H1 (cell line): ENCODE results near the gene OR8B4. TPM values are rescaled to one million over a fixed set of nuclear protein-coding genes. Genes with fewer than 3 reads are reported as not detected.
"Not testable (repeated sequence)": the region's sequence is repeated elsewhere in the genome, so short reads cannot be mapped to it uniquely, and the experiment has no call there.

ENCODE experiments used
- CTCF ChIA-PET: fragments of 300-600 bp; sonication (Branson Sonifier 250); formaldehyde crosslinking; loops from one replicate; lab custom pipeline; 2021; ENCODE audit not compliant: partially characterized antibody; lab: Charles Lee
- POLR2A ChIA-PET: fragments of 300-600 bp; sonication (Branson Sonifier 250); formaldehyde crosslinking; loops from one replicate; lab custom pipeline; 2021; ENCODE audit warnings: inconsistent platforms; ENCODE audit not compliant: partially characterized antibody; lab: Charles Lee
- DNase-seq, 2 experiments: peaks; one replicate each; pipeline versions ENCODE4 v3.0.0 to v3.0.0-alpha.2; 2010 to 2022; ENCODE audit warnings: low spot score in 2 of 2, low read depth in 1 of 2, mixed read lengths in 1 of 2
- FAIRE-seq: peaks from 2 replicates; lab custom pipeline; 2011; peaks lifted over from hg19 to GRCh38; lab: Jason Lieb, UNC
- H2AFZ ChIP-seq: 2 replicates; pipeline ENCODE4 v1.8.1; 2012; ENCODE audit warnings: low read length, inconsistent platforms
- H2AK5ac ChIP-seq: 2 replicates; pipeline ENCODE4 v1.6.1; 2013; ENCODE audit warnings: low read depth, low read length
- H2BK120ac ChIP-seq: replicated peaks from 2 replicates; pipeline ENCODE3; 2013; ENCODE audit warnings: low read depth, low read length, inconsistent platforms
- H2BK12ac ChIP-seq: 2 replicates; pipeline ENCODE4 v1.6.1; 2013; ENCODE audit warnings: low read depth, low read length
- H2BK15ac ChIP-seq: 2 replicates; pipeline ENCODE4 v1.6.1; 2013; ENCODE audit warnings: low read length
- H2BK20ac ChIP-seq: 2 replicates; pipeline ENCODE4 v1.6.1; 2013; ENCODE audit warnings: low read length
- H2BK5ac ChIP-seq: 2 replicates; pipeline ENCODE4 v1.6.1; 2013; ENCODE audit warnings: low read depth, low read length
- H3K14ac ChIP-seq: 2 replicates; pipeline ENCODE4 v1.6.1; 2013; ENCODE audit warnings: inconsistent platforms; ENCODE audit not compliant: insufficient read length
- H3K18ac ChIP-seq: 2 replicates; pipeline ENCODE4 v1.6.1; 2013; ENCODE audit warnings: low read length; ENCODE audit errors: extremely low read depth
- H3K23ac ChIP-seq: 2 replicates; pipeline ENCODE4 v1.6.1; 2013; ENCODE audit warnings: inconsistent platforms; ENCODE audit not compliant: insufficient read length
- H3K23me2 ChIP-seq: 2 replicates; pipeline ENCODE4 v1.6.1; 2013; ENCODE audit warnings: low read depth, low read length
- H3K27ac ChIP-seq: 2 replicates; pipeline ENCODE4 v1.6.1; 2011; ENCODE audit warnings: low read depth, low read length, inconsistent platforms
- H3K27me3 ChIP-seq, 4 experiments: replicated peaks in 1 of 4; 1 replicate in 1 of 4; 2 replicates in 3 of 4; pipeline versions ENCODE4 v1.6.1 to v1.8.1; 2011 to 2013; ENCODE audit warnings: low read length in 3 of 4, mild to moderate bottlenecking in 3 of 4, inconsistent platforms in 2 of 4, mixed read lengths in 2 of 4, moderate library complexity in 1 of 4; ENCODE audit not compliant: control insufficient read depth in 3 of 4, insufficient read depth in 3 of 4; ENCODE audit errors: extremely low read depth in 1 of 4
- H3K36me3 ChIP-seq, 4 experiments: 2 replicates each; pipeline versions ENCODE4 v1.6.1 to v1.8.1; 2011 to 2013; ENCODE audit warnings: mild to moderate bottlenecking in 4 of 4, low read length in 3 of 4, moderate library complexity in 2 of 4, control low read depth in 1 of 4, inconsistent platforms in 1 of 4; ENCODE audit not compliant: insufficient read depth in 4 of 4, control insufficient read depth in 2 of 4
- H3K4ac ChIP-seq: replicated peaks from 2 replicates; pipeline ENCODE3; 2013; ENCODE audit warnings: low read length, low read depth, mixed read lengths, inconsistent platforms; ENCODE audit not compliant: insufficient read length
- H3K4me1 ChIP-seq, 4 experiments: replicated peaks in 1 of 4; 1 replicate in 1 of 4; 2 replicates in 3 of 4; pipeline versions ENCODE4 v1.6.1 to v1.8.1; 2011 to 2013; ENCODE audit warnings: low read length in 3 of 4, inconsistent platforms in 2 of 4, mixed read lengths in 1 of 4; ENCODE audit not compliant: insufficient read depth in 4 of 4, control insufficient read depth in 3 of 4
- H3K4me2 ChIP-seq, 2 experiments: 2 replicates each; pipeline versions ENCODE4 v1.6.1 to v1.8.1; 2011 to 2013; ENCODE audit warnings: low read depth in 2 of 2, low read length in 2 of 2, control low read depth in 1 of 2, inconsistent platforms in 1 of 2, mild to moderate bottlenecking in 1 of 2; ENCODE audit not compliant: insufficient read depth in 1 of 2
- H3K4me3 ChIP-seq, 4 experiments: fragments of 200-600, 300-600 bp in 1 of 4; sonication (generic), shearing (Covaris generic), sonication (Bioruptor Twin) in 1 of 4; 2 replicates each; pipeline versions ENCODE4 v1.5.1 to v1.8.1; 2011 to 2016; ENCODE audit warnings: low read length in 4 of 4, low read depth in 3 of 4, control low read depth in 2 of 4, inconsistent platforms in 2 of 4, mild to moderate bottlenecking in 2 of 4, mixed read lengths in 1 of 4, moderate library complexity in 1 of 4; ENCODE audit not compliant: insufficient read depth in 2 of 4; ENCODE audit errors: extremely low read depth in 1 of 4
- H3K56ac ChIP-seq: replicated peaks from 2 replicates; pipeline ENCODE3; 2013; ENCODE audit warnings: low read depth, mild to moderate bottlenecking, mixed read lengths, low read length, inconsistent platforms; ENCODE audit not compliant: insufficient read length
- H3K79me1 ChIP-seq: 2 replicates; pipeline ENCODE4 v1.6.1; 2013; ENCODE audit warnings: low read depth, low read length, control low read depth
- H3K79me2 ChIP-seq, 2 experiments: 2 replicates each; pipeline versions ENCODE4 v1.6.1 to v1.8.1; 2012 to 2013; ENCODE audit warnings: low read length in 2 of 2, mild to moderate bottlenecking in 2 of 2, inconsistent platforms in 1 of 2; ENCODE audit not compliant: insufficient read depth in 2 of 2, control insufficient read depth in 1 of 2
- H3K9ac ChIP-seq, 4 experiments: replicated peaks in 1 of 4; 1 replicate in 1 of 4; 2 replicates in 3 of 4; pipeline versions ENCODE4 v1.6.1 to v1.8.1; 2011 to 2013; ENCODE audit warnings: low read depth in 3 of 4, low read length in 3 of 4, control low read depth in 2 of 4, mild to moderate bottlenecking in 2 of 4, moderate library complexity in 2 of 4, inconsistent platforms in 1 of 4; ENCODE audit errors: extremely low read depth in 1 of 4
- H3K9me3 ChIP-seq, 2 experiments: 2 replicates each; pipeline versions ENCODE4 v1.6.1 to v1.8.1; 2012 to 2013; ENCODE audit warnings: mild to moderate bottlenecking in 2 of 2, moderate library complexity in 2 of 2, control low read depth in 1 of 2, inconsistent platforms in 1 of 2, low read depth in 1 of 2, low read length in 1 of 2, mixed read lengths in 1 of 2; ENCODE audit not compliant: insufficient read depth in 2 of 2
- H4K20me1 ChIP-seq, 2 experiments: replicated peaks in 1 of 2; 2 replicates each; pipeline versions ENCODE3 to v1.8.1; 2011 to 2013; ENCODE audit warnings: inconsistent platforms in 2 of 2, low read length in 2 of 2, mild to moderate bottlenecking in 1 of 2; ENCODE audit not compliant: insufficient read depth in 2 of 2, control insufficient read depth in 1 of 2
- H4K5ac ChIP-seq: 2 replicates; pipeline ENCODE4 v1.6.1; 2013; ENCODE audit warnings: low read length, low read depth, mixed read lengths, inconsistent platforms; ENCODE audit not compliant: insufficient read length
- H4K8ac ChIP-seq: 2 replicates; pipeline ENCODE4 v1.8.0; 2013; ENCODE audit warnings: mild to moderate bottlenecking, moderate library complexity, low read length, inconsistent platforms; ENCODE audit not compliant: insufficient read depth; ENCODE audit errors: extremely low read depth
- H4K91ac ChIP-seq: replicated peaks from 2 replicates; pipeline ENCODE3; 2013; ENCODE audit warnings: low read length, mixed read lengths, inconsistent platforms; ENCODE audit not compliant: insufficient read length
- WGBS, 2 experiments: shearing (Covaris generic) in 1 of 2; methylation state at CpG; one replicate each; pipeline versions ENCODE4 v1.1.6 to v1.1.7; 2013 to 2015; ENCODE audit warnings: low lambda C conversion rate in 2 of 2, mixed read lengths in 2 of 2, inconsistent platforms in 1 of 2, low coverage in 1 of 2, missing lambda C conversion rate in 1 of 2; ENCODE audit not compliant: insufficient replicate concordance in 2 of 2, insufficient coverage in 1 of 2, insufficient read length in 1 of 2; ENCODE audit errors: extremely low coverage in 1 of 2, missing lambda C conversion rate in 1 of 2; 5-methylcytosine and 5-hydroxymethylcytosine counted together
- polyA plus RNA-seq, 7 experiments: library from polyadenylated mRNA; depleted of rRNA in 3 of 7; stranded (reverse) in 5 of 7; unstranded in 2 of 7; fragments of >200 nt in 5 of 7; fragments of 200-250 nt in 2 of 7; gene quantifications; 1 replicate in 5 of 7; 2 replicates in 1 of 7; 4 replicates in 1 of 7; pipeline versions ENCODE4 v1.2.1 to v1.2.3, GENCODE V29; 2011 to 2013; ENCODE audit warnings: missing spikeins in 2 of 7, mixed read lengths in 2 of 7
- total RNA-seq: library from RNA; stranded (reverse); fragmentation: NEBNext Ultra II Directional; extraction: Animal tissue kit (Norgen Biotek cat#: 25700); gene quantifications from 2 replicates; pipeline ENCODE4 v1.2.1, GENCODE V29; 2021

Gene OR8B4
- total and polyA plus RNA-seq, 2 of the 8 experiments (the other 6 are each of a cell fraction or from before 2014, with no cell fraction given) = not detected

- H2BK15ac ChIP-seq, H3K23ac ChIP-seq, H3K4me2 ChIP-seq, FAIRE-seq, POLR2A ChIA-PET, H2BK5ac ChIP-seq, H3K4me3 ChIP-seq, H2AFZ ChIP-seq, H3K4ac ChIP-seq, H3K9ac ChIP-seq, H4K5ac ChIP-seq, H3K27me3 ChIP-seq, H3K18ac ChIP-seq, H3K36me3 ChIP-seq, H2BK120ac ChIP-seq, H4K91ac ChIP-seq, H3K4me1 ChIP-seq, H3K56ac ChIP-seq, H2BK20ac ChIP-seq, H2AK5ac ChIP-seq, H2BK12ac ChIP-seq, H3K9me3 ChIP-seq, H4K20me1 ChIP-seq, DNase-seq, H3K14ac ChIP-seq, H3K79me1 ChIP-seq, H3K27ac ChIP-seq, H3K23me2 ChIP-seq, H4K8ac ChIP-seq, H3K79me2 ChIP-seq: not testable (repeated sequence)
- CTCF ChIA-PET = interaction anchor here (0.7 to 2.9 kb wide), 10 partner anchors 14 to 340 kb away, joined by 3 to 20 read pairs (median 4); partner anchors contain the start of gene TBRG1
- 98% methylated on average over 6 of the region's 27 CpGs; no CpG with 5 or more reads in 1 of the 2 experiments for WGBS, 2 experiments
Measured at GRCh38 chr11:124403186-124403585, 21.5 kb downstream of the OR8B4 start.
